ENCODE results near the gene PBX3. TPM values are rescaled to one million over a fixed set of nuclear protein-coding genes. Genes with fewer than 3 reads are reported as not detected.

The PBX3 gene
- total RNA-seq, 1 donor from 2014 or later: 22.2 TPM

- intact Hi-C loops (cut with micrococcal nuclease): no loop called here
Measured at GRCh38 chr9:125991886-125992529, 244.8 kb downstream of the PBX3 start.

GRCh38 chr9:125992557-125992956 is 245.4 kb downstream of the PBX3 start:
- intact Hi-C loops (cut with micrococcal nuclease): no loop called here

GRCh38 chr9:125993466-125993865 is 246.3 kb downstream of the PBX3 start:
- intact Hi-C loops (cut with micrococcal nuclease): no loop called here

DNA sequence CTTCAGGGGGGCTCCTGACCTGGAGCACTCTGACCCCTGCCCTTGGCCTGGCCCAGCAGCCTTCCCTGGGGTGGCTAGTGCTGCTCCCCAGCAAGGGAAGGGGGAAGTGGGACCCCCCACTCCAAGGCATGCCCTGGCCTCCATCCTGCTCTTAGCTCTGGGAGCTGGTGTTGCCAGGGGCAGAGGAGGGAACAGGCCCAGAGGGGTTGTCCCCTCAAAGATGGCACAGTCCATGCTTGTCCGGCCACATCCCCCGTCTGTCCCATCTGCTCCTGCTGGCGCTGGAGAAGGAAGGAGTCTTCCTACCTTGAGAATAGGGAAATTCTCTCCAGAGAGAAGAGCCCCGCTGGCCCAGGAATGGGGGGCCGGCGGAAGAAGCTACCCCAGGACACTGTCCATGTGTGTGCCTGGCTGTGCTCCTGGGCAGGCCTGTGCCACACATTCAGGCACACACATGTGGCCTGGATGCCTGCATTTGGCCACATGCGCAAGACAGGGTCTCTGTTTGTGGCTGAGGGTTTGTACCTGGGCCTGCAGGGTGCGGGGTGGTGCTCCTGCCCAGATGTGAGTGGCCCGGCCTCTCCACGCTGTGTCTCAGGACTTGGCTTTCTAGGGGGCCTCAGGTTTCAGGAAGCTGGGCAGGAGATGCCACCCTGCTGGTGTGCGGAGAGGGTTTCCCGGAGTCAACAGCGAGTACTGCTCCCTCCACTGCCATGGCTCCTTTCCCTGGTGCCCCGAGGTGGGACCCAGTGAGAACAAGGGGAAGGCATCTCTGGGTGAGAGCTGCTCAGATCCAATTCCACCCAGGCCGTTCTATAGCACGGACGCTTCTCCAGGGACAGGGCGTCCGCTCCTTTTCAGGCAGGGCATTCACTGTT is 247.1 kb downstream of the PBX3 start:
- intact Hi-C loops (cut with micrococcal nuclease): no loop called here

DNA sequence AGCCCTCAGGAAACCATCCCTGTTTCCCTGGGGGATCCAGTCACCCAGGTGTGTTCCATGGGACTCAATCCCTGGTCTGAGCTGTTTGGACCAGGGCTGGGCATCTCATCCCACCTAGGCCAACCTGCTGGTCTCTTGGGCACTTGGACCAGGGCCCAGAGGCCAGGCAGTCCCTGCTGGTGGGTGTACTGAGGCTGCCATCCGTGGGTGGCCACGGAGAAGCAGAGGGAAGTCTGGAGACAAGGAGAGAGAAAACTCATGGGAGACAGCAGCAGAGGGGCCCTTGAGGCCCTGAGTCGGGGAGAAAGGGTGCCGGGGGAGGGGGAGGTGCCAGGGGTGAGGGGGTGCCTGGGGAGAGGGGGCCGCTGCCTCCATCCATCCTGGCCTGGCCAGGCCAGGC is 247.8 kb downstream of the PBX3 start:
- intact Hi-C loops (cut with micrococcal nuclease): no loop called here

GRCh38 chr9:125995706-125996105 is 248.5 kb downstream of the PBX3 start:
- intact Hi-C loops (cut with micrococcal nuclease): no loop called here

- intact Hi-C loops (cut with micrococcal nuclease): no loop called here
Measured at GRCh38 chr9:125996791-125997190, 249.6 kb downstream of the PBX3 start.

GRCh38 chr9:125997196-125997823 is 250.1 kb downstream of the PBX3 start:
- intact Hi-C loops (cut with micrococcal nuclease): no loop called here

DNA sequence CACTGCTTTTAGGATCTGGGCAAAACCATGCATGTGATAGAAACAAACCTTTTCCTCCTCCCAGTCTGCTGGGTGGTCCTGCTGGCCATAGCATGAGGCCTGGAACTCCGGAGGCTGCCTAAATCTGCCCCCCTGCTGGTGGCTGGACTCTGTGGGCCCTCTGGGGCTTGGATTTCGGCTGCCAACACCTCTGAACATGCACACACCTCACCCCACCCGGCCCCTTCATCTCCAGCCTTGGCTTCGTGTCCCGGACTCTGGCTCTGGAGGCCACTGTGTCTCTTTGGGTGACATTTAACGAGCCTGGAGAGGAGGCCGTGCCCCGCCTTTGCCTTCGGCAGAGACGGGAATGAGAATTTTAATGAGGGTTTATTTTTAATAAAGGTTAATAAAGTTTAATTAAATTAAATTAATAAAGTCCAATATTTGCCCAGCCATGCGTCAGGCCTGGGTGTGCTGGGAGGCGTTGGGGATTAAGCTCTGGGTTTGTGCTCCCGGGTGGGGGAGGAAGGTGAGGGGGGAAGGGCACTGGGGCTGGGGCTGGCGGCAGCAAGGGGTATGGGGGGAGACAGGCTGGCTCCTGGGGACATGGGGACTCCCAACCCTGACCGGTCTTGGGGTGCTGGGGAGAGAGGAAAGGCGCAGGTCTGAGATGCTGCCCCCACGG is 251.8 kb downstream of the PBX3 start:
- intact Hi-C loops (cut with micrococcal nuclease): no loop called here

DNA sequence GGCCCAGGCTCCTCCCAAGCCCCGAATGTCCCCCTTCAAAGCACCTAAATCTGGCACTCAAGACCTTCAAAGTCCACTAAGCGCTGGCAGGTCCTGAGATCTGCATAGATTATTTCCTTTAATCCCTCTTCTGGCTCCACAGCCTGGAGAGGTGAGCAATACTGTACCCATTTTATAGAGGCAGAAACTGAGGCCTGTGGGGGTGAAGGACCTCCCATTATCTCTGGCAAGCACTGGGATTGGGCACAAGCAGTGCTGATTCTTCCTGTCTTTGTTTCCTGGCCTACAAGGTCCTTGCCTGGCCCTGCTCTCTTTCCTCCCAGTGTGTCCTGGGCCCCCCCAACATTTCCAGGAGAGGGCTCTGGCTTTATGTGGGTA is 252.3 kb downstream of the PBX3 start:
- intact Hi-C loops (cut with micrococcal nuclease): no loop called here

DNA sequence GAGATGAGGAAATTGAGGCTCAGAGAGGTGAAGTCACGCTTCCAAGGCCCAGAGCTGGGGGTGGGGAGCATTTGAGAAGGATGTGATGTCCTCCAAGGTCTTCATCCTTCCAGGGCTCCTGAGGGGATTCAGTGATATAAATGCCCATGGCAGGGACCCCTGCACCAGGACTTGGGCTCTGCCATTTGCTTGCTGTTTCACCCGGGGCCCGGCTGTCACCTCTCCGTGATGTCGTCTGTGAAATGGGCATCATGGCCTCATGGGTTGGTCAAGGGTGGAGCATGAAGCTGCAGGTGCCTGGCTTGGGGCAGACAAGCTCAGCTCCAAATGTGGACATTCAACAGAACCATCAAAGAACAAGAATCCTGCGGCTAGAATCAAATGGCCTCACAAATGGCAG is 253.1 kb downstream of the PBX3 start:
- intact Hi-C loops (cut with micrococcal nuclease): no loop called here

DNA sequence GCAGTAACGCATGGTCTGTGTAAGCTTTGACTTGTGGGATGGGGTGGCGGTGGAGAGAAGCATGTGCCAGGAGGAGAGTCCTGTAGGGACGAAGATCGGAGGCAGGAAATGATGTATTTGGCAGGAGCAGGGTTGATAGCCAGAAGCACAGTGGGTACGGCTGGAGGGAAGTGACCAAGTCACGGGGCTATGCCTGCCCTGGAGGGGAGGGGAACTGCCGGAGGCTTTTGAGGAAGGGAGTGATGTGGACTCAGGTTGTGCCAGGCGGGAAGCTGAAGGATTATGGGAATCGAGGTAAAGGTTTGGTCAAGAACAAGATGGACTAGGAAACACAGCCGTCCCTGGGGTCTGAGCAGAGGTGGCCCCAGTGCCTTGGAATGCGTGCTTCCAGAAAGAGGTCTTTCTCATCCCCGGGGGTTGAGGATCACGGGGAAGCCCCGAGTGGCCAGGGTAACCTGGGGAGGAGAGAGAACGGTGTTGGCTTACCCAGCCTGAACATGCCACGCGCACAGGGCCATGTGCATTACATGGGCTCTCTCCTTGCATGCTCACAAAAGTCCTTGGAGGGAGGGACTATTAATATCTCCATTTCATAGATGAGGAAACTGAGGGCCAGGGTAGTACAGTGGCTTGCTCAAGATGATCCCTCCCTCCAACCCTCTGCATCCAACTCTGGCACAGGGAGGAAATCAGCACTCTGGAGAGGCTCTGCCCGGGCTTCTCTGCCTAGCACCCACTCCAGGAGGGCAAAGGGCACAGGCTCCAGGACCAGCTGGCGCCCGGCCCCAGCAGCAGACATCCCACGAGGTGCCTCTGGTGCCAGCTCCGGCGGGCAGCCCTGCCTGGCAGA is 253.8 kb downstream of the PBX3 start:
- intact Hi-C loops (cut with micrococcal nuclease): no loop called here

DNA sequence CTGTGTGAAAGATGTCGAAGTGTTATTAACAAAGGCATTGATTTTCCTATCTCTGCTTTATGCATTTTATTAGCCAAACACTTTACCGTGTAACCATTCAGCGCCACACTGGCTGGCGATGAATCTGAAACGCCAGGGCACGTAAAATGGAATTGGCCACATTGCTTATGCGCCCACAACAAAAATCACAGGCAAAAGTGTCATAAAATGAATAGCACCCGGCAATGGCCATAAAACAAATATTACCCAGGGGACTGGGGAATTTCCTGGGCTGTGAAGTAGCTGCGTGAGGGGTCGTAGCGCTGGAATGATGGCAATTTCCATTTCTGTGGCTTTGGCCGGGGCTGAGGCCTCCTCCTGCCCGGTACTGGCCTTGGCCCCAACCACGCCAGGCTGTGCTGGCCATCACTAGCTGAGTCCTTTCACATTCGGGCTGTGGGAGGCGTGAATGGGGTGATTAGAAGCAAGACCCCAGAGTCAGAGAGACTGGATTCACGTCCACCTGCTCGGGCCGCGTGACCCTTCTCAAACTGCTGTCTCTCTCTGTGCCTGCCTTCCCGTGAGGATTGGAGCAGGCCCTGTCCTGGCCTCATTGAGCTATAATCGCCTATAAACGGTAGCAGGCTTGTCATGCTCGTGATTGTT is 254.5 kb downstream of the PBX3 start:
- intact Hi-C loops (cut with micrococcal nuclease): no loop called here

DNA sequence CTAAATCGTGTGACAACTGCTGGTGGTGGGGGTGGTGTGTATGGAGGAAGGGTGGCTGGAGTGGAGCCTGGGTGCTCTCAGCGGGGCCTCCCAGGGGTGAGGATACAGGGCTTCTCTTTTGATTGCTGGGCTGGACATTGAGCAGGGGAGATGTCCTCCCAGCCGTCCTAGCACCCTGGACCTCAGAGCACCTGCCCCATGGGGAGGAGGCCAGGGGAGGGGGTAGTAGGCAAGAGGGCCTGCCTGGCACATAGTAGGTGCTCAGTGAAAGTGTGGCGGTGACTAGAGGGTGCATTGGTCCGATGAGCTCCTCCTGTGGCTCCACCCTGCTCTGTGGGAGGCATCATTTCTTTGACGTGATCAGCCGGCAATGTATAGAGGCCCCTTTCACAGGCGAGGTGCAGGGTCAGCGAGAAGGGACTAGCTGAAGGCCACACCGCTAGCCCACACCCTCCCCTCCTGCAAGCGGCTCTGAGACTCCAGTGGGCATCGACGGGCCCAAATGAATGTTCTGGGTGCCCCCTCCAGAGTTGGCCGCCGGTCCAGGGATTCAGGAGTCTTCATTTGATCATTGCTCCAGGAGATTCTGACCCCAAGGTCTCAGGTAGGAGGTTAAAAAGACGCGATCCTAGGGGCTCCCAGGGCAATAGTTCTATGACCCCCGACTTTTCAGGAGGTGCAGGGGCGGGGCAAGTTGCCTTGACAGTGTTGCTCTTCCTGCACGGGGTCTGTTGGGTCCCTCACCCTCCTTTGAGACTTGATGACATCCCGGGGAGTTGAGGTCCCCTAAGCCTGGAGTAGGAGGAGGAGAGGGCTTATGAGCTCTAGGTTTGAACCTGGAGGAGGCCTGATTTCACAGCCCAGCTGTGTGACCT is 255.5 kb downstream of the PBX3 start:
- intact Hi-C loops (cut with micrococcal nuclease): no loop called here

DNA sequence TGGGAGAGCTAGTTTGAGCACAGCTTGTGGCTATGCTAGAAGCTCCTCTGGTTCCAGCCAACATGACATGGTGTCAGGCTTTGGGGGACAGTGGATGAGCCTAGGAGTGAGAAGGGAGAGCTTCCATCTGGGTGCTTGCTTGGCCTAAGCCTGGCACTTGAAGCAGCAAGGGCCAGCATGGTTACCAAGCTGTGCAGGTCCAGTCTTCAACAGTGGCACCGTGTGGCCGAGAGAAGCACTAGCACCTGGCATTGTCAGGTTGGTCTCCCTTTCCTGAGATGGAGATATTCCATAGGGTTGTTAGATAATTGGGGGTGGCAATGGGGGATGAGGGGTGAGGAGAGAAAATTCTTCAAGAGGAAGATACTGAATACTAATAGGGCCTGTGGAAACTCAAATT is 261.9 kb downstream of the PBX3 start:
- intact Hi-C loops (cut with micrococcal nuclease): no loop called here

- intact Hi-C loops (cut with micrococcal nuclease): no loop called here
Measured at GRCh38 chr9:126014726-126015125, 267.6 kb downstream of the PBX3 start.

DNA sequence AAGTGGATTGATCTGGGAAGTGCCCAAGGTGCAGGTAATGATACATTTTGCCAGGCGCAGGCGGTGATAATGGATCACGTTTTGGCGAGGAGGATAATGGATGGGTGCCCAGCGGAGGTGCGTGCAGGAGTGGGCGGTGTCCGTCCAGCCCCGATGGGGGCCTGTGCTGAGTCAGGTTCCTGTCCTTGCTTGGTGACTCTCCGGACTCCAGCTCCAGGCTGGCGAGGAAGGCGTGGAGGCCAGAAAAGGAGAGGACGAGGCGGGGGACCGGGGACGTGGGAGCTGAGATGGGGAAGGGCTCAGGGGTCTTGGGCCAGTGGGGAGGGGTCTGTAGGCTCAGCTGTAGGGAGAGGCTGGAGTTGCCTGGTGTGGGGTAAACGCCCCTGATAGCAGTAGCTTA is 268.3 kb downstream of the PBX3 start:
- intact Hi-C loops (cut with micrococcal nuclease): no loop called here

DNA sequence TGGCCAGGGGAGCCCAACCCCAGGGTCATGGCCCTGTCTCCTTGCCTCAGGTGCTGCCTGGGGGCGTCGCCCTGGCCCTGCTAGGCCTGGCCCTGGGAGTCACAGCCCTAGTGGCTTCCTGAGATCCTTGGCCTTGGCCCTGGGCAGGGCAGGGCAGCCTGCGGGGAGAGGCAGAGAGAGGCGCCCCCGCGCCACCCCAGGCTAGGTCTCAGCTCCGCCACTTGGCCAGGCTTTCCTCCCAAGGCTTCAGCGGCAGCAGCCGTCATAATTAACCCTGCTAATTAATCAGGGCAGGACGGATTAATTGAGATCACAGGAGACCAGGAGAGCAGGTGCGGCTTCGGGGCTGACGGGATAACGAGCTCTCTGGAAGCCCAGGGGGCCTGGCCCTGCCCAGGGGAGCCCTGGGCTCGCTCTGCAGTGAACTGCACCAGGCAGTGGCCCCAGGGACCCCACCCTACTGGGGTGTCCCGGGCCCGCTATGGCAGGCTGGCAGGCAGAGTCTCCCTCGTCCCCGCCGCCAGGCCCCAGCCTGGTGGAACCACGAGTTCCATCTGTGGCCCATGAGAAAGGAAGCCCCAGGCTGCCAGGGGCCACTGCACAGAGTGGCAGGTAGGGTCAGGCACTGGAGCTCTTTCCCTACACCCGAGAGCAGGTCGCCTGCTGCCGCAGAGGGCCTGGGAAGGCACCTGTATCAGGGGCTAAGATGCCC is 269.6 kb downstream of the PBX3 start:
- intact Hi-C loops (cut with micrococcal nuclease): no loop called here
